Lower leg skin (tissue), 3 donors: ENCODE data around the gene NTRK2.

Experiments used
- POLR2A ChIP-seq, 2 donors: fragments of 450-650 bp; IDR thresholded peaks; one replicate each; pipeline ENCODE4 v1.6.1; 2016 to 2017; ENCODE audit warnings: antibody characterized with exemption in 2 of 2, mild to moderate bottlenecking in 1 of 2, moderate library complexity in 1 of 2
- TF ChIP-seq, protein P1 (sequence below), 3 donors: fragments of 450-650 bp; IDR thresholded peaks; one replicate each; pipeline ENCODE4 v1.5.1; 2016; ENCODE audit warnings: antibody characterized with exemption in 3 of 3, mild to moderate bottlenecking in 3 of 3, moderate library complexity in 2 of 3

GRCh38 chr9:84808416-84808815 is 138.9 kb downstream of the NTRK2 start:
- TF ChIP-seq POLR2A (IDR thresholded peaks at IDR 0.05) = no peak
- TF ChIP-seq, protein P1, sequence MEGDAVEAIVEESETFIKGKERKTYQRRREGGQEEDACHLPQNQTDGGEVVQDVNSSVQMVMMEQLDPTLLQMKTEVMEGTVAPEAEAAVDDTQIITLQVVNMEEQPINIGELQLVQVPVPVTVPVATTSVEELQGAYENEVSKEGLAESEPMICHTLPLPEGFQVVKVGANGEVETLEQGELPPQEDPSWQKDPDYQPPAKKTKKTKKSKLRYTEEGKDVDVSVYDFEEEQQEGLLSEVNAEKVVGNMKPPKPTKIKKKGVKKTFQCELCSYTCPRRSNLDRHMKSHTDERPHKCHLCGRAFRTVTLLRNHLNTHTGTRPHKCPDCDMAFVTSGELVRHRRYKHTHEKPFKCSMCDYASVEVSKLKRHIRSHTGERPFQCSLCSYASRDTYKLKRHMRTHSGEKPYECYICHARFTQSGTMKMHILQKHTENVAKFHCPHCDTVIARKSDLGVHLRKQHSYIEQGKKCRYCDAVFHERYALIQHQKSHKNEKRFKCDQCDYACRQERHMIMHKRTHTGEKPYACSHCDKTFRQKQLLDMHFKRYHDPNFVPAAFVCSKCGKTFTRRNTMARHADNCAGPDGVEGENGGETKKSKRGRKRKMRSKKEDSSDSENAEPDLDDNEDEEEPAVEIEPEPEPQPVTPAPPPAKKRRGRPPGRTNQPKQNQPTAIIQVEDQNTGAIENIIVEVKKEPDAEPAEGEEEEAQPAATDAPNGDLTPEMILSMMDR (IDR thresholded peaks at IDR 0.05) = no peak
